NCI-H526 (cell line): ENCODE results near the gene TIMP4.
A peak's percentile ranks its signal among the peaks of the same experiment; 100 is the strongest.

Experiments
- DNase-seq, 2 experiments: peaks; one replicate each; lab custom pipeline; 2025; lab: John Stamatoyannopoulos, UW

TIMP4 gene

GRCh38 chr3:12185172-12185710 is 26.5 kb upstream of the TIMP4 start:
- DNase-seq: peak; percentile 35 to 52

GRCh38 chr3:12184541-12184940 is 25.8 kb upstream of the TIMP4 start:
- no peak for DNase-seq

GRCh38 chr3:12182687-12183441 is 24.2 kb upstream of the TIMP4 start:
- no peak for DNase-seq

GRCh38 chr3:12181806-12182205 is 23.1 kb upstream of the TIMP4 start:
- DNase-seq: no peak

- no peak for DNase-seq
These were observed 22.6 kb upstream of the TIMP4 start for GRCh38 chr3:12181301-12181700.

GRCh38 chr3:12180631-12181030 is 21.9 kb upstream of the TIMP4 start:
- no peak for DNase-seq

GRCh38 chr3:12180218-12180617 is 21.5 kb upstream of the TIMP4 start:
- no peak for DNase-seq

- DNase-seq: no peak
These were observed 20.7 kb upstream of the TIMP4 start for GRCh38 chr3:12179441-12179840.

GRCh38 chr3:12178091-12178820 is 19.5 kb upstream of the TIMP4 start:
- DNase-seq: no peak

- DNase-seq: no peak
These were observed 18.4 kb upstream of the TIMP4 start for GRCh38 chr3:12177126-12177525.

- peak in 1 of 2 experiments; percentile 40 for DNase-seq
These were observed 17.2 kb upstream of the TIMP4 start for GRCh38 chr3:12175844-12176453.

GRCh38 chr3:12175137-12175593 is 16.5 kb upstream of the TIMP4 start:
- no peak for DNase-seq

- DNase-seq: no peak
These were observed 11.5 kb upstream of the TIMP4 start for GRCh38 chr3:12170207-12170606.

GRCh38 chr3:12165909-12166308 is 7.2 kb upstream of the TIMP4 start:
- DNase-seq: no peak

GRCh38 chr3:12159227-12159601 is 502 bp upstream of the TIMP4 start:
- DNase-seq: no peak

- no peak for DNase-seq
These were observed 1.7 kb downstream of the TIMP4 start for GRCh38 chr3:12157026-12157425.

GRCh38 chr3:12155828-12156227 is 2.9 kb downstream of the TIMP4 start:
- no peak for DNase-seq

- DNase-seq: no peak
These were observed 3.4 kb downstream of the TIMP4 start for GRCh38 chr3:12155264-12155663.

- no peak for DNase-seq
These were observed 4.6 kb downstream of the TIMP4 start for GRCh38 chr3:12154151-12154550.

GRCh38 chr3:12150112-12150511 is 8.6 kb downstream of the TIMP4 start:
- no peak for DNase-seq

GRCh38 chr3:12149029-12149428 is 9.7 kb downstream of the TIMP4 start:
- no peak for DNase-seq

GRCh38 chr3:12148183-12148940 is 10.3 kb downstream of the TIMP4 start:
- DNase-seq: no peak
